ENCODE results near the gene CCDC126. TPM values are rescaled to one million over a fixed set of nuclear protein-coding genes. Genes with fewer than 3 reads are reported as not detected.
"Not testable (repeated sequence)": the region's sequence is repeated elsewhere in the genome, so short reads cannot be mapped to it uniquely, and the experiment has no call there.

The CCDC126 gene
- total RNA-seq, 1 experiment from 2014 or later, result 10.3 TPM

DNA sequence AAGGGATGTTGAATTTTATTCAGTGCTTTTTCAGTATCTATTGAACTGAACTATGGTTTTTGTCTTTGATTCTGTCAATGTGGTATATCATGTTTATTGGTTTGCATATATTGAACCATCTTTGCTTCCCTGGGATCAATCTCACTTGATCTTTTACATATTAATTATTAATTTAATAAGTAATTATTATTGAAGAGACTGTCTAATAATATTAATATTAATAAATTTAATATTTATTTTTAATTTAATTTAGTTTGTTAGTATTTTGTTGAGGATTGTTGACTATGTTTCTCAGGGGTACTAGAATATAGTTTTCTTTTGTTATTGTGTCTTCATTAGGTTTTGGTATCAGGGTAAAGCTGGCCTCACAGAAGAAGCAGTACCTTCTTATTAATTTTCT lies 38.9 kb upstream of the CCDC126 start:
- DNase-seq (ENCODE audit: low read depth, low spot score), result no peak
- Histone ChIP-seq H3K27ac (ENCODE audit: low read length) (no peak overlapping the region), H3K27me3 (ENCODE audit: control insufficient read depth, insufficient read depth, low read length) (no peaks in the 10 kb centered on the region; the same call in 1 of the 2 replicates), H3K4me3 (ENCODE audit: low read depth in 2 of 2, low read length in 2 of 2) (no peak overlapping the region), H3K36me3 (ENCODE audit: control insufficient read depth, insufficient read depth, low read length) (no peaks in the 10 kb centered on the region), H3K4me1 (ENCODE audit: control insufficient read depth, insufficient read depth, low read length) (no peaks in the 10 kb centered on the region), H3K9me3 (ENCODE audit: control insufficient read depth, insufficient read depth, low read depth, low read length) (no peaks in the 10 kb centered on the region)
- in situ Hi-C loops (cut with HindIII; ENCODE audit: low pct_unique_long_range_greater_than_20kb, low sequenced_read_pairs), result no loop called here
- ATAC-seq, result no peak
- intact Hi-C loops (cut with micrococcal nuclease; ENCODE audit: unreplicated experiment), result no loop called here
- BruUV-seq (replicated peaks), result no TSS peak
- ChIA-PET POLR2A (no interaction called here), CTCF (interaction anchor here (0.7 kb wide), 1 partner anchor 1421 kb away, joined by 3 read pairs; the partner anchor contains the start of gene OSBPL3)
- TF ChIP-seq, protein P1, sequence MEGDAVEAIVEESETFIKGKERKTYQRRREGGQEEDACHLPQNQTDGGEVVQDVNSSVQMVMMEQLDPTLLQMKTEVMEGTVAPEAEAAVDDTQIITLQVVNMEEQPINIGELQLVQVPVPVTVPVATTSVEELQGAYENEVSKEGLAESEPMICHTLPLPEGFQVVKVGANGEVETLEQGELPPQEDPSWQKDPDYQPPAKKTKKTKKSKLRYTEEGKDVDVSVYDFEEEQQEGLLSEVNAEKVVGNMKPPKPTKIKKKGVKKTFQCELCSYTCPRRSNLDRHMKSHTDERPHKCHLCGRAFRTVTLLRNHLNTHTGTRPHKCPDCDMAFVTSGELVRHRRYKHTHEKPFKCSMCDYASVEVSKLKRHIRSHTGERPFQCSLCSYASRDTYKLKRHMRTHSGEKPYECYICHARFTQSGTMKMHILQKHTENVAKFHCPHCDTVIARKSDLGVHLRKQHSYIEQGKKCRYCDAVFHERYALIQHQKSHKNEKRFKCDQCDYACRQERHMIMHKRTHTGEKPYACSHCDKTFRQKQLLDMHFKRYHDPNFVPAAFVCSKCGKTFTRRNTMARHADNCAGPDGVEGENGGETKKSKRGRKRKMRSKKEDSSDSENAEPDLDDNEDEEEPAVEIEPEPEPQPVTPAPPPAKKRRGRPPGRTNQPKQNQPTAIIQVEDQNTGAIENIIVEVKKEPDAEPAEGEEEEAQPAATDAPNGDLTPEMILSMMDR (IDR thresholded peaks at IDR 0.05), result no peak
- TF ChIP-seq, protein P2, sequence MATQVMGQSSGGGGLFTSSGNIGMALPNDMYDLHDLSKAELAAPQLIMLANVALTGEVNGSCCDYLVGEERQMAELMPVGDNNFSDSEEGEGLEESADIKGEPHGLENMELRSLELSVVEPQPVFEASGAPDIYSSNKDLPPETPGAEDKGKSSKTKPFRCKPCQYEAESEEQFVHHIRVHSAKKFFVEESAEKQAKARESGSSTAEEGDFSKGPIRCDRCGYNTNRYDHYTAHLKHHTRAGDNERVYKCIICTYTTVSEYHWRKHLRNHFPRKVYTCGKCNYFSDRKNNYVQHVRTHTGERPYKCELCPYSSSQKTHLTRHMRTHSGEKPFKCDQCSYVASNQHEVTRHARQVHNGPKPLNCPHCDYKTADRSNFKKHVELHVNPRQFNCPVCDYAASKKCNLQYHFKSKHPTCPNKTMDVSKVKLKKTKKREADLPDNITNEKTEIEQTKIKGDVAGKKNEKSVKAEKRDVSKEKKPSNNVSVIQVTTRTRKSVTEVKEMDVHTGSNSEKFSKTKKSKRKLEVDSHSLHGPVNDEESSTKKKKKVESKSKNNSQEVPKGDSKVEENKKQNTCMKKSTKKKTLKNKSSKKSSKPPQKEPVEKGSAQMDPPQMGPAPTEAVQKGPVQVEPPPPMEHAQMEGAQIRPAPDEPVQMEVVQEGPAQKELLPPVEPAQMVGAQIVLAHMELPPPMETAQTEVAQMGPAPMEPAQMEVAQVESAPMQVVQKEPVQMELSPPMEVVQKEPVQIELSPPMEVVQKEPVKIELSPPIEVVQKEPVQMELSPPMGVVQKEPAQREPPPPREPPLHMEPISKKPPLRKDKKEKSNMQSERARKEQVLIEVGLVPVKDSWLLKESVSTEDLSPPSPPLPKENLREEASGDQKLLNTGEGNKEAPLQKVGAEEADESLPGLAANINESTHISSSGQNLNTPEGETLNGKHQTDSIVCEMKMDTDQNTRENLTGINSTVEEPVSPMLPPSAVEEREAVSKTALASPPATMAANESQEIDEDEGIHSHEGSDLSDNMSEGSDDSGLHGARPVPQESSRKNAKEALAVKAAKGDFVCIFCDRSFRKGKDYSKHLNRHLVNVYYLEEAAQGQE (IDR thresholded peaks at IDR 0.05; ENCODE audit: insufficient read depth in 1 of 2, low read depth in 2 of 2, low read length in 1 of 2), result no peak
- TF ChIP-seq SIN3A (IDR thresholded peaks at IDR 0.05; ENCODE audit: borderline replicate concordance, insufficient read depth, low read depth, low read length) (no peak), POLR2AphosphoS5 (IDR thresholded peaks at IDR 0.05; ENCODE audit: low read depth, low read length) (no peak), TCF7L2 (IDR thresholded peaks at IDR 0.05; ENCODE audit: low read depth, low read length) (no peak)

DNA sequence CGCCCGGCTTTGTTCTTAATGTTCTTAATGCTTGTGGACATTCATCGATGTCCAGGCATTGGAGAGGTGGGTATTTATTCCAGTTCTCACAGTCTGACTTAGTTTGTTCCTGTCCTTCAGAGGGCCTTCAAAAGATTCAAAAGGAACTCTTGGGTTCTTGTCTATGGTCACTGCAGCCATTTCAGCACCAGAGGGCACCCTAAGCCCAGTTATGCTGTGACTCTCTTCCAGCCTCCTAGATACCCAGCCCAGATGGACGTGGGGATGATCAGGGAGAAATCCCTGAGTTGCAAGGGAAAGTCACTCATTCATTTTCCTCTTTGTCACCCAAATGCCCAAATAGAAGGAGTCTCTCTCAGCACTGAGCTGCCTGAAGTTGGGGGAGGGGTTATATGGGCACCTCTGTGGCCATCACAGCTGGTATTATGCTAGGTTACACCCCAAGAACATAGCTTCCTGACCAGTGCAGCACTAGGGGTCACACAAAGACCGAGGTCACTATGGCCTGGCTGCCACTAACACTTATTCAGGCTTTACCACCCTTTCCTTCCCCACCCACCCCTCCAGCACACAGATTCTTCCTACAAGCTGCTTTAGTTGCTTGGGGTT lies 26.5 kb upstream of the CCDC126 start:
- Histone ChIP-seq H3K27me3 (ENCODE audit: control insufficient read depth, insufficient read depth, low read length) (no peaks in the 10 kb centered on the region), H3K4me1 (ENCODE audit: control insufficient read depth, insufficient read depth, low read length) (no peaks in the 10 kb centered on the region), H3K36me3 (ENCODE audit: control insufficient read depth, insufficient read depth, low read length) (no peaks in the 10 kb centered on the region), H3K27ac (ENCODE audit: low read length) (peak overlapping the region; percentile 29; the same call in 1 of the 2 replicates), H3K4me3 (ENCODE audit: low read depth in 2 of 2, low read length in 2 of 2) (no peak overlapping the region), H3K9me3 (ENCODE audit: control insufficient read depth, insufficient read depth, low read depth, low read length) (no peaks in the 10 kb centered on the region)
- intact Hi-C loops (cut with micrococcal nuclease; ENCODE audit: unreplicated experiment) (loop anchor here (1.0 to 10.0 kb wide), 4 partner anchors 127 to 1144 kb away; no protein-coding TSS in a partner anchor), in situ Hi-C loops (cut with HindIII; ENCODE audit: low pct_unique_long_range_greater_than_20kb, low sequenced_read_pairs) (no loop called here)
- ChIA-PET POLR2A (no interaction called here), CTCF (interaction anchor here (0.5 to 0.9 kb wide), 9 partner anchors 9 to 1006 kb away, joined by 3 to 8 read pairs (median 4); no protein-coding TSS in a partner anchor)
- TF ChIP-seq, protein P2 (IDR thresholded peaks at IDR 0.05; ENCODE audit: insufficient read depth in 1 of 2, low read depth in 2 of 2, low read length in 1 of 2), result no peak
- TF ChIP-seq, protein P1 (IDR thresholded peaks at IDR 0.05), result peak; percentile 92
- DNase-seq (ENCODE audit: low read depth, low spot score) (peak; percentile 87), ATAC-seq (peak; percentile 99)
- BruUV-seq (replicated peaks), result no TSS peak

DNA sequence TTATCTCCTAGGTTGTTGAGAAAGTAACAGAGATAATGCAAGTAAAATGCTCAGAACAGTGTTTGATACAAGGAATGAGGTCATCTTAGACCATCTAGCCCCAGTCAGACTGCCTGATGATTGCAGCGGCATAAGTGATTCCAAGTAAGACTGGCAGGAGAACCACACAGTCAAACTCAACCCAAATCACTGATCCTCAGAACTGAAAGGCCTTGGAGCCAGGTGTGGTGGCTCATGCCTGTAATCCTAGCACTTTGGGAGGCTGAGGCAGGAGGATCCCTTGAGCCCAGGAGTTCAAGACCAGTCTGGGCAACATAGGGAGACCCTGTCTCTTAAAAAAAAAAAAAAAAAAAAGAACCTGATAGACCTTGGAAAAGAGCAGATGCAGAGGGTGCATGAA lies 15.2 kb upstream of the CCDC126 start:
- POLR2A ChIA-PET; H3K9me3 ChIP-seq (ENCODE audit: control insufficient read depth, insufficient read depth, low read depth, low read length); H3K4me1 ChIP-seq (ENCODE audit: control insufficient read depth, insufficient read depth, low read length); CTCF ChIA-PET; H3K27me3 ChIP-seq (ENCODE audit: control insufficient read depth, insufficient read depth, low read length); intact Hi-C loops (cut with micrococcal nuclease; ENCODE audit: unreplicated experiment); H3K27ac ChIP-seq (ENCODE audit: low read length); H3K4me3 ChIP-seq (ENCODE audit: low read depth in 2 of 2, low read length in 2 of 2); DNase-seq (ENCODE audit: low read depth, low spot score); in situ Hi-C loops (cut with HindIII; ENCODE audit: low pct_unique_long_range_greater_than_20kb, low sequenced_read_pairs); BruUV-seq (replicated peaks); H3K36me3 ChIP-seq (ENCODE audit: control insufficient read depth, insufficient read depth, low read length): not testable (repeated sequence)
- 0 out of 2 replicates have a peak, but pooled peaks have one; percentile 35 for ATAC-seq
